ENCODE data around the gene SEC62.

The SEC62 gene

DNA sequence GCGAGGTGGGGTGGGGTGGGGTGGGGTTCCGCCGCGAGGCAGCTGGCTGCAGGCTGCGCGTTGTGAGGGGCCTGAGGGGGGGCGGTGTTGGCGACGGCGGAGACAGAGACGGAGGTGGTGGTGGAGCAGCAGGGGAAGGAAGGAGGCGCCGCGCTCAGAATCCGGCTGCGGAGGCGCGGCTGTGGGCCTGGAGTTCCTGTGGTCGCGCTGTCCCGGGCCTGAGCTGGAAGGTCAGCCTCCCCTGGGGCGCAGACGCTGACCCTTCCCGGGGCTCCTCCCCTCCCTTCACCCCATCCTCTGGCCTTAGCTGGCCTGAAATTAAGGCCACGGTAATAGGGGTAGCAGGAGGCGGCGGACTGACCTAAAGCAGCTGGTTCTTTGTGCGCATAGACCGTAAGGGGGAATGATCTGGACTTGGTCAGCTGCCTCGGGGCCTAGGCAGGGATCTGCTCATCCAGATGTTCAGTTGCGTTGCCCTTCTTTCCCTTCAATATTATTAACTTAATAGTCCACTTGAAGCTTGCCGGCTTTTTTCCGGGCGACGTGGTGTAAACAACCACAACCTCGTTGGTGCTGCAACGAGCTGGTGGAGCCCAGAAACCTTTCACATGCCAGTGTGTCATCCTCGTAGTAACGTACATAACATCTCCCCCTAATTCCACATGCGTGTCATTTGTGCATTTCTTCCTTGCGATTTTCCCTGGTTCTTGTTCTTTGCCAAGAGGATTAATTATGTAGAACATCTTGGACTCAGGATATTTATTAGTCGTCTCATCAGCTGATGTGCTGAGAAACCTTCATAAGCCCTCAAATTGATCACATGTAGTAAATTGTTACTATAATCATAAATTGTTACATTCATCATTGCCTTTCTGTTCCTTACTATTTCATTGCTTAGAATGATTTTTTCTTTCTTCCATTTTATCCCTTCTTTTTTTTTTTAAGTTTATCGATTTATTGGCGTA, 626 bp downstream of the SEC62 start:
- peak; percentile 56 for DNase-seq (ENCODE audit: low spot score)

GRCh38 chr3:169968224-169968885, 1.7 kb downstream of the SEC62 start:
- DNase-seq (ENCODE audit: low spot score): no peak

GRCh38 chr3:169969174-169970095, 2.8 kb downstream of the SEC62 start:
- DNase-seq (ENCODE audit: low spot score): no peak

DNA sequence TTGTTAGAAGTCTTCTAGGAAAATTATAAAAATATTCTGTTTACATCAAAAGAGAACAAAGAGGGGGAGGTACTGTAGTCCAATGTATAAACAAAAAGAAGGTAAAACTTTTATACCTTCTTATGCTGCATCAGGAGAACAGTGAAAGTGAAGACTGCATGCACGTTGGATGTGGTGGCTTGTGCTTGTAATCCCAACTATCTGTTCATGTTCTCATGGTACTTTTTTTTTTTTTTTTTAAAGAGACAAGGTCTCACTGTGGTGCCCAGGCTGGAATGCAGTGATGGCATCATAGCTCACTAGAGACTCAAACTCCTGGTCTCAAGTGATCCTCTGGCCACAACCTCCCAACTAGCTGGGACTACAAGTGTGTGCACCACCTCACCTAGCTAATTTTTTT, 4.2 kb downstream of the SEC62 start:
- DNase-seq (ENCODE audit: low spot score): no peak

GRCh38 chr3:169971522-169971921, 4.9 kb downstream of the SEC62 start:
- DNase-seq (ENCODE audit: low spot score): no peak

DNA sequence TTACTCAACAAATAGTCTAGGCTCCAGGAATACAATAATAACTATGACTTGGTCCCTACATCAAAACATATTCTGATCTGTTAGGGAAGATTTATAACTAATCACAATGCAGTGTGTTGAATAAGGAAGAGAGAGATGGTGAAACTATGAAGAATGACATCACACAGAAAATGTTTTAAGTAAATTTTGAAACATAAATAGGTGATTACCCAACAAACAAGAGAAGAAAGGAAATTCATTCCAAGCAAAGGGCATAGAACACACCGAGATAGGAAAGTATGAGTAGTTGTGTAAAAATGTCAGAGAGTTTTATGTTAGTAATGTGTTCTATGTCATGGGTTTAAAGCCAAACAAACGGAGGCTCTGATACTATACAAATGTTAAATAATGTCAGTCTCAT, 13.4 kb downstream of the SEC62 start:
- no peak for DNase-seq (ENCODE audit: low spot score)

- DNase-seq (ENCODE audit: low spot score): no peak
Measured at GRCh38 chr3:169984292-169984691, 17.7 kb downstream of the SEC62 start.

DNA sequence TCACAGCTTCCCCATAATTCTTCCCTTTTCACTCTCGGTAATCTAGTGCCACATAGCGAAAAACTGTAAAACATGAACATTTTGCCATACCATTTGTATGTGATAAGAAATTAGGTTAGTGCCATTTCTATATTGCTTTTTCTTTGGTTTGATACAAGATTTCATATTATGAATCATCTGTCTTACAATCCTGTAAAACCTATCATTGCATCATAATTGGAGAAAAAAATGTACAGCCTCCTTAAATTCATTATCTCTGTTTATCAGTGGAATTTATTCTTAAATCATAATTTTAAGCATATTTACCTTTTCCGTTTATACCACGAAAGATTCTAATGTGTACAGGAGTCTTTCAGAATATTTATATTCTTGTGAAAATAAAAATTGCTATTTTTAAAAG, 23.8 kb downstream of the SEC62 start:
- DNase-seq (ENCODE audit: low spot score): no peak

DNA sequence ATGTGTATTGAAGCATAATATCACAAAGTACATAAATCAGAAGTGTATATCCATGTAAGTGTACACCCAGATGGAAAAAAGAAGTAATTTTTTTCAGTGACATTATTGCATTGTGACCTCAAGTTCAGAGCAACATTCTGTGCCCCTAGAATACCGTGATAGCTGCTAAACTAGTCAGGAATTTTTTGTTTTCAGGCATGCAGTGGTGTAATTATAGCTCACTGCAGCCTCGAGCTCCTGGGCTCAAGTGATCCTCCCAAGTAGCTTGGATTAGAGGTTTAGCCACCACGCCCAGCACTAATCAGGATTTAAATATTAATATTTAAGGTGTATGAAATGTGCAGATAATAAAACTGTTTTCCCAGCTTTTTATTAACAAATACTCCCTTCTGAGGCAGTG, 25.5 kb downstream of the SEC62 start:
- DNase-seq (ENCODE audit: low spot score): no peak

- DNase-seq (ENCODE audit: low spot score): no peak
Measured at GRCh38 chr3:169992781-169993180, 26.2 kb downstream of the SEC62 start.

- DNase-seq (ENCODE audit: low spot score): no peak
Measured at GRCh38 chr3:169993761-169994160, 27.2 kb downstream of the SEC62 start.

DNA sequence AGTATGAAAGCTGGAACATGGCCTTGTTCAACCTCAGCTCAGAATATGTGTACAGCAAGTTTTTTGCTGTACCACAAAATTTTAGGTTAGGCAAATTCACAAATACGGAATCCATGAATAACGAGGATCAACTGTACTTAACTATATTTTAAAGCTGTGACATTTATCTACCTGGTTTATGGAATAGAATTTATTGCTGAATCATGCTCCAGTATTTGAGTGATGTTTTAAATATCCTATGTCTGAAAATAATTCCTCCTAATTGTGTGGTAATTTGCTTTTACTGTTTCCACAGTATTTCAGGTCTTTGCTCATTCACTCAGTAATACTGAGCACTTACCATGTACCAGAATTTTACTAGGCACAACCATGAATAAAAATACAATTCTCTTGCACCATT, 29.5 kb downstream of the SEC62 start:
- no peak for DNase-seq (ENCODE audit: low spot score)

DNA sequence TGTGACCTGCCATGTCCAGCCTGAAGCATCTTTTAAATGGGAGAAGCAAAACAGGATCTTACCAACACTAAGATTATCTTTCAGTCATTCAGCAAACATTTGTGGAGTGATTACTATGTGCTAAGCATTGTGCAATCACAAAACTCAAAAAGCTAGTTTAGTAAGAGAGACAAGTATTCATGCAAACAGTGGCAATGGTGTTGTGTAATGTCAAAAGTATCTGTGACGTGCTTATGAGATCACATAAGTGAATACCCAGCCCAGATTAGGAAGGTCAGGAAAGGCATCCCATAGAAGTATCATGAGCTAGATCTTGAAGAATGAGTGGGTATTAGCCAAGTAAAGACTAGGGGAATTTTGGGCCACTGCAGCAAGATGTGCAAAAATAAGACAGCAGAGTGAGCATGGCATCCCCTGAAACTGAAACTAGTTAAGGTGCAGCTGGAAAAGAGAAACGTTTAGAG, 32.1 kb downstream of the SEC62 start:
- no peak for DNase-seq (ENCODE audit: low spot score)

- no peak for DNase-seq (ENCODE audit: low spot score)
Measured at GRCh38 chr3:169999433-169999832, 32.8 kb downstream of the SEC62 start.

DNA sequence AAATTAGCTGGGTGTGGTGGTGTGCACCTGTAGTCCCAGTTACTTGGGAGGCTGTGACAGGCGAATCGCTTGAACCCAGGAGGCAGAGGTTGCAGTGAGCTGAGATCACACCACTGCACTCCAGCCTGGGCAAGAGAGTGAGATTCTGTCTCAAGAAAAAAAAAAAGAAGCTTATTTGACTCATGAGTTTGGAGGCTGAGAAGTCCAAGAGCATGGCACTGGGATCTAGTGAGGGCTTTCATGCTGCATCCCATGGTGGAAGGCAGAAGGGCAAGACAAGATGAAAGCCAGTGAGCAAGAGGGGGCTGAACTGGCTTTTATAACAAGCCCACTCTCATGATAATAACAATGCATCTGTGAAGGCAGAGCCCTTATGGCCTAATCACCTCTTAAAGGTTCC, 33.4 kb downstream of the SEC62 start:
- no peak for DNase-seq (ENCODE audit: low spot score)

- DNase-seq (ENCODE audit: low spot score): no peak
Measured at GRCh38 chr3:170002231-170002630, 35.6 kb downstream of the SEC62 start.

DNA sequence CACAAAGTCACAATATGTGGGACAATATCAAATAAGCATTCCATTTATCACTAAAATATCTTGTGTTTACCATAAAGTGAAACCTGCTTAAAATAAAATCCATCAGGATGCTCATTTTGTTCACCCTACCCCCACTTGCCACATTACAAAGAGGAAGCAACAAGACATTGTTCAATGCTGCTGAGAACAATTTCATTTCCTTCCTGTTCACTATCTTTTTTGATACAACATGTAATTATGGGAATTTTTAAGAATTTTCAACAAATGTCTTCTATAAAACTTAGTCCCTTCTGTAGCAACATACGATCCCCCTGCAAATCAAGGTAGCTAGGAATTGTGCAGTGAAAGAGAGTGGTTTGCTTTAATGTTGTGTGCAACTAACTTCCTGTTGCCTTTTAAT, 36.3 kb downstream of the SEC62 start:
- DNase-seq (ENCODE audit: low spot score): no peak

- no peak for DNase-seq (ENCODE audit: low spot score)
Measured at GRCh38 chr3:170003881-170004356, 37.3 kb downstream of the SEC62 start.

- DNase-seq (ENCODE audit: low spot score): peak; percentile 33
Measured at GRCh38 chr3:170007031-170007663, 40.5 kb downstream of the SEC62 start.

DNA sequence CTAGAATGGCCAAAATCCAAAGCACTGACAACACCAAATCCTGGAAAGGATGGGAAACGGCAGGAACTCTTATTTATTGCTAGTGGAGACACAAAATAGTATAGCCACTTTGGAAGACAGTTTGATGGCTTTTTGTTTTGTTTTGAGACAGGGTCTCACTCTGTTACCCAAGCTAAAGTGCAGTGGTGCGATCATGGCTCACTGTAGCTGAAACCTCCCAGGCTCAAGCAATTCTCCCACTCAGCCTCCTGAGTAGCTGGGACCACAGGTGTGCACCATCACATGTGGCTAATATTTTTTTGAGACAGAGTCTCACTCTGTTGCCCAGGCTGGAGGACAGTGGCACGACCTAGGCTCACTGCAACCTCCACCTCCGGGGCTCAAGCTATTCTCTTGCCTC, 43.9 kb downstream of the SEC62 start:
- no peak for DNase-seq (ENCODE audit: low spot score)

DNA sequence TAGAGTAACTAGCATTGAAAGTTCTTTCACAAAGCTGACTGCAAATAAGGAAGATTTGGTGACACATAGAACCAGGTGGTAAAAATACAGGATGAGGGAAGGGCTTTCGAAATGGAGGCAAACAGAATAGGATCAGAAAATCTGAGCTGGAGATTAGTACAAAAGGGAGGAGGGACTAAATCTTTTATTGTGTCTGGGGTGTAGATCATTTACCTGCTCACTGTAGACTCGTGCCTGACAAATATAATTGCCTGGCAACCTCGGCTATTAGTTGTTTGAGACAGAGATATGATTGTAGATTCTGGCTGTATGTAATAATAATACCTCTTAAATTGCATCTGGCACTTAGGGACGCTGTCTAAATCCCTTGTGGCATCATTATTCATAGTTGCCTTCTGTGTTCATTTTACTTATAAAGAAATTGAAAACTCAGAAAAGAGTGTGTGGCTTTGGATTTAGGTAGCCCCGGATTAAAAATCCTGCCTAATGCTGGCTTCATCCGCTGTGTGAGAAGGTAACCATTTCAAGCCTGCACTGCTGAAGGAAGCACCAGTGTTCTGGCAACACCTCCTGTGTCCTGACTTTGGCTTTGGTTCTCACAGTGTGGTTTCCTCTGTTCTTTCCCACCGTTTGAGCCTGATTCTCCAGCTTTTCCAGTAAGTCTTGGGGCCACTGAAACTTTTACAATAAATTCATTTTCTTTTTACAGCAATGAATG, 46.2 kb downstream of the SEC62 start:
- no peak for DNase-seq (ENCODE audit: low spot score)

All from Ammon's horn (tissue), 1 donor.